Forelimb muscle (tissue), 1 donor: ENCODE results near the gene NKPD1. TPM values are rescaled to one million over a fixed set of nuclear protein-coding genes. Genes with fewer than 3 reads are reported as not detected.
"Not testable (repeated sequence)": the region's sequence is repeated elsewhere in the genome, so short reads cannot be mapped to it uniquely, and the experiment has no call there.

Experiments used
- DNase-seq: peaks from one replicate; pipeline ENCODE4 v3.0.0-alpha.2; 2013; ENCODE audit warnings: low read depth
- polyA plus RNA-seq: library from polyadenylated mRNA; unstranded; fragments of 120-200 nt; gene quantifications from one replicate; pipeline ENCODE4 v1.2.1, GENCODE V29; 2013; ENCODE audit not compliant: insufficient read length

Gene NKPD1
- polyA plus RNA-seq, 1 donor, result 0.34 TPM

DNA sequence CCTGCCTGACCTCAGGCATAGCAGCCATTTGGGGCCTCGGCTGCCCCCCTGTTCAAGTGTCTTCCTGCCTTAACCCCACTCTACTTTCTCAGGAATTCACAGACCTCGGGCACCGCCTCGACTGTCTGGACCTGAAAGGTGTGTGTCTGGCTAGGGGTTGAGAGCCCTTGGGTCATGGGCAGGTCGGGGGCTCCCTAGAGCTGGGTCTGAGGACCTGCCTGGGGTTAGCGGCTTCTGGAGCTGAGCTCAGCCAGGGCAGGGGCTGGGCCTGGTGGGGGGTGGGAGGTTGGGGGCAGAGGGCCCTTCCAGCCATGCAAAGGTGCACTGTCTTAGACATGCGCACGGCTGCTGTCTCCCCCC lies 20.7 kb downstream of the NKPD1 start:
- no peak for DNase-seq

DNA sequence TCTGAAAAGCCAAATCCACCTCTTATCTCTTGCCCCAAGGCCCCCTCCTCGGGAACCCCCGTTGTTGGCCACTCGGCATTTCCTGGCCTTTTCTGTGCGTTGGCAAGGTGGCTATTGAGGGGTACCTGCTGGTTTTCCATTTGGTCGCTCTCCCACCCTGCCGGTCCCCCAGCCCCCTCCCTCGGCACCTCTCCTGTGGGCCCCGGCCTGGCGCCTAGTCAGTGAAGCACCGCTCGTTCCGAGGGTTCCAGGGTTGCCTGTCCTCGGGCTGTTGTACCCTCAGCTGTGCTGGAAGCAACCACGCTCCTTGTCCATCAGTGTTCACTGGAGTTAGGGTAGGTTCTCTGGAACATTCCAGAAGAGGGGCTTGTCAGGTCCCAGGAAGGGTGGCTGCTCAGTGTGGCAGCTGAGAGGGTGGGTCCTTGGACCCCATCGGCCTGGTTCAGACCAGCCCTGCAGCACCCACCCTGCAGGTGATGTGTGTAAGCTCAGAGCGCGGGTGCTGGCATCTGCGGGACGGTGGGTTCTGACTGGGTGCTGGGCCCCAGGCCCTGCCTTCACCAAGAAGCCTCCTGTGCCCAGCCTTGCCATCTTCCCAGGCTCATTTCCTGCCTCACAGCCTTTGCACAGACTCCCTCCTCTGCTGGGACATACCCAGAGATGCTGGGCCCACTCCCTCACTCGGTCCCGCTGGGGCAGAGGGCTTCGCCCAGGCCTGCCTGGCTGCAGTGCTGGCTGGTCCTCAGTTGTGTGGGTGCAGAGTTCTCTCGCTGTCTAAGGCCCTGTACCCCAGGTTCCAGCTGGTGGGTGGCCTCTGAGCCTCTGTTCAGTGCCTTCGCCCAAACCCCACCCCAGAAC lies 21.3 kb downstream of the NKPD1 start:
- DNase-seq, result no peak

DNA sequence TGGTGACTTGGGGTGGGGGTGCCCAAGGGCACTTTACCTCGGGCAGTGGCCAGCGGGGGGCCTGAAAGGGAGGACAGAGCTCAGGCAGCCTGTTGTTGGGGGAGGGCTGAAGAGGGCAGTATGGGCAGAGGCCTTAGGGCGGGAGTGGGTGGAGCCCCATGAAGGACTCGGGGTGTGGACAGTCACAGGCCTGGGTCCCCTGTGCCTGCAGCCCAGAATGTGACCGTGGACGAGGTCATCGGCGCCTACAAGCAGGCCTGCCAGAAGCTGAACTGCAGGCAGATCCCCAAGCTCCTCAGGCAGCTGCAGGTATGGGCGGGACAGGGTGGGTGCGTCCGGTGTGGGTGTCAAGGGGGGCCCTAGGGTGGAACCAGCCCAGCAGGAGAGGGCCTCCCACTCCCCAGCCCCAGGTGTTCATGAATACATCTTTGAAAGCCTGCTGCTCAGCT lies 22.5 kb downstream of the NKPD1 start:
- DNase-seq, result no peak

DNA sequence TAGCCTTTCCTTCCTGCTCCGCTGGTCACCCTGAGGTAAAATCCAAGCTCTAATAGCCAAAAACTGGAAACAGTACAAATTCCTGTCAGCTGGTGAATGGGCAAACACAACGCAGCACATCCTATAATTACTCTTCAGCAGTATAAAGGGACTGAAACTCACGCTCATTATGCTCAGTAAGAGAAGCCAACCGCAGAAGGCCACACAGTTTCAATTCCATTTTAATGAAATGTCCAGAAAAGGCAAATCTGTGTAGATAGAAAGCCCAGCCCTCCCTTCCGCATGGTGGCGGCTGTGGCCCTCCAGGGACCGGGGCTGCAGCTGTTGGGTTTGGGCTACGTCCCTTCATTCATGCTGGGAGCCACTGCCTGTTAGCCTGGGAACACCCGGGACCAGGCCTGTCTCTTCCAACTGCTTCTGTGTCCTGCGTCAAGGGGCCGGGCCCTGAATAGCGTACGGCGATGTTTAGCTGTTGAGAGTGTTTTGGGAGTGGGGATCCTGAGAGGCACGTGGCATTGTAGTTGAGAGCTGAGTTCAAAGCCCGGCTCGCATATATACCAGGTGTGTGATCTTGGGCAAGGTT lies 23.5 kb downstream of the NKPD1 start:
- DNase-seq, result no peak

DNA sequence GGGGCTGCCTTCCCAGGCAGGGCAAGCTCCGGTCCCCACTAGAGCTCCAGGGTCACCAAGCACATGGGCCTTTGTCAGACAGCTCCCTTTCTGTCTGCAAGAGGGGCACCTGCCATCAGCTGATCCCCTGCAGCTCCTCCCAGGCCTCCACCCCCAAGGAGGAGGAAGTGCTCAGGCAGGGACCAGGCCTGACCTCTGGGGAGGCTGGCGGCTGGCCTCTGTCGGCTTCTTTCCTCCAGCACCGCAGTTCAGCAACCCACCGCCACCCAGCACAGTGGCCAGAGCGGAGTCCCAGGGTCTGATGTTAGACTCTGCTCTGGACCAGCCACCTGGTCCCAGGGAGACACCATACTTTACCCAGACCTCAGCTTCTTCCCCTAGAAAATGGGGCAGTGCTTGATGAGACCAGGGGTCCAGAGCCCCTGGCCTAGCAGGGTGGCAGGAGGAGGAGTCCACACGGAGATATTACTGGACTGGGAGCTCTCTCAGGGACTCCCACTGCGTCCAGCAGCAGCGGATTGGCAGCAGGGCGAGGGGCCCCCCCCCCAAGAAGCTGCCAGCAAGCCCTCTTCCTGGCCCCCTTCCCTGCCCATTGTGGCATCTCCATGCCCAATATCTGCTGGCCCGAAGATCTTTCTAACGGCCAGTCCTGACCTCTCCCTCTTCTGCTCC lies 24.1 kb downstream of the NKPD1 start:
- no peak for DNase-seq

DNA sequence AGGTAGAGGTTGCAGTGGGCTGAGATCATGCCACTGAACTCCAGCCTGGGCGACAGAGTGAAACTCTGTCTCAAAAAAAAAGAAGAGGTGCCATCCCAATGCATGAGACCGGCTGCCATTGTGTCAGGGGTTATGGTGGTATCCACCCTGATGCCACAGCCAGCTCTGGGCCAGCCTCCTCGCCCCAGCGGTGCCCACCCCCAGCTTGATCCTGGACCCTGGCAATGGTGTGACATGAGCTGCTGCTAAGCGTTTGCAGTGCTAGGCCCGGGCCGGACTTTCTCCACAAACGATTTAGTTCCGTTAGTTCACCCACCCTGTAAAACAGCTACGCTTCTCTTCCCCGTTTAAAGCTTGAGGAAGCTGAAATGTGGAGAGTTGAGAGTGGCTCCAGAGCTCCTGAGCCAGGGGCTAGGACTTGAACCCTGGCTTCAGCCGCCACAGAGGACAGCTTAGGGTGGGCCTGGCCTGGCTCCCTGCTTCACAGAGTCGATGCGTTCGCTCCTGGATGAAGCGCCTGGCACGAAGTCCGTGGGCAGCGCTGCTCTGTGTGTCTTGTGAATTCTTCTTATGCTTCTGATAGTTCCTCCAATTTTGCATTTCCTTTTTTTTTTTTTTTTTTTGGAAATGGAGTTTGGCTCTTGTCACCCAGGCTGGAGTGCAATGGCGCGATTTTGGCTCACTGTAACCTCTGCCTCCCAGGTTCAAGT lies 25.5 kb downstream of the NKPD1 start:
- no peak for DNase-seq

DNA sequence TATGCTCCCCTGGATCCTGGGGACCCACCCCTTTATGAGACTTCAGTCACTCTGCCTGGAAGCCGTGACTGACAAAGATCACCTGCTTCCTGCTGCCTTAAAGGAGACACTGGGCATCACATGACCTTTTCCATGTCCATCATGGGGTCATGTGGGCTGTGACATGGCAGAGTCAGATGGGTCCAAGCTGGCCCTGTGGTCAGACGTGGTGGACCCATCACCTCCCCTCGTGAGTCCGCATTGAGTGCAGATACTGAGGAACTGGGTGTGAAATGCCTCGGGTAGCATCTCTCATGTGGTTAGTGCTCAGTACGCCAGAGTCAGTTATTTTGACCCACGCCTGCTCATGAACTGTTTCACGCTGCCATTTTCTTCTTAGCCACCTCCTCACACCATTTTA lies 27.1 kb downstream of the NKPD1 start:
- DNase-seq, result no peak

DNA sequence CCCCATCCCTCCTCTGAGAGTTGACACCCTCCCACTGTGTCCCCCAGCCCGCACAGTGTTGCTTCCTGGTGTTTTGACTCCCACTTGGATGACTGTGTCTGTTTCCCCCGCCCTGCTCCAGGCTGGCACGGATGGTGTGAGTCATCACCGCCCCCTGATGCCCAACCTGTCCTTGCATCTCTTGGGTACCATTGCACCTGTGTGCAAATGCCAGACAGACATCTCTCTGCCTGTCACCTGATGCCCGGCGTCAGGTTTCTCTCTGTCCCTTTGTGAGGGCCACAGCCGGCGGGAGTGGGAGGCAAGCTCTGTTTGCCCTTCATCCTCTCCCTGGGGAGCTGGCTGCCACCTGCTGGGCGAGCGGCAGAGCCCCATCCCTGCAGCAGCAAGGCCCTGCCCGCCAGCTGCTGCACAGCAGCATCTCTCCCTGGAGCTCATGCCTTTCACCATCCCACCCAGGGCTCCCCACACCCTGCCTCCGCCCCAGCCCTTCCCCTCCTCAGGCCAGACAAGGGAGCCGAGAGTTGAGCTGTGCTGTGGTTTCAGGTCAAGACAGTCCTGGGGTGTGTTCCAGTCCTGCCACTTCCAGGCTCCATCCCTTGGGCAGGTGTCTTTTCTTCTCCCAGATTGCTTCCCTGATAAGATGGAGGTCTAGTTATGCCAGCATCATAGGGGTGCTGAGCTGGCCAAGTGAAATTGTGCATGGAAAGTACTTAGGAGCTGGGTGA lies 29.7 kb downstream of the NKPD1 start:
- DNase-seq, result no peak

DNA sequence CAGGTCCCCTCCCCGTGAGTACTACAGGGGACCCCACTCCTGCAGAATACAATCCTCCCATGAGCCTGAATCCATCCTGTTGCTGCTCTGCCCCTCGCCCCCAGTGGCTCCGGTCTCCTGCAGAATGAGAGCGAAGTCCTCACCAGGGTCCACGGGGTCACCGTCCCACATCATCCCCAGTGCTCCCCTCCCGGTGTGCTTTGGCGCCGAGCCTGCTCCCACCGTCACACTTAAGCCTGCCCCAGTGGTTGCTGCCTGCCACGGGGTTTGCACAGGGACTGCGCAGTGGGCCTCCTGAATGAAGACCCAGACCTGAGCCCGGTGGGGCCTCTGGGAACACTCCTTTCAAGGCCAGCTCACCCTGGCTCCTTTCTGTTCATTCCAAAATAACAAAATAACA lies 30.5 kb downstream of the NKPD1 start:
- no peak for DNase-seq

DNA sequence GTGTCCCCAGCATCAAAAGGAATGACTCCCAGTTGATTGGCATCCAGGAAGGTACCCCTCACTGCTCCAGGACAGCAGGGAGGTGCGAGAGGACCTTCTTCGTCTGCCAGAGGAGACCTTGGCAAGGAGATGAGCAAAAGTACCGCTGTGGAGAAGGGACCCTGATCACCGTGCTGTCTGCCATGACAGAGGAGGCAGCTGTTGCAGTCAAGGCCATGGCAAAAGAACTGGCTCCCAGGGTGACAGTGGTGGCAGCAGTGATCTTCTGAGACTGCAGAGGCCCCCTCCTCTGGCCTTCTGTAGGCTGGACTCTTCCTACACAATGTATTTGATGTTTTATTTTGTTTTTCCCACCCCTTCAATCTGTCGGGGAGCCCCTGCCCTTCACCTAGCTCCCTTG lies 32.0 kb downstream of the NKPD1 start:
- DNase-seq, result no peak

DNA sequence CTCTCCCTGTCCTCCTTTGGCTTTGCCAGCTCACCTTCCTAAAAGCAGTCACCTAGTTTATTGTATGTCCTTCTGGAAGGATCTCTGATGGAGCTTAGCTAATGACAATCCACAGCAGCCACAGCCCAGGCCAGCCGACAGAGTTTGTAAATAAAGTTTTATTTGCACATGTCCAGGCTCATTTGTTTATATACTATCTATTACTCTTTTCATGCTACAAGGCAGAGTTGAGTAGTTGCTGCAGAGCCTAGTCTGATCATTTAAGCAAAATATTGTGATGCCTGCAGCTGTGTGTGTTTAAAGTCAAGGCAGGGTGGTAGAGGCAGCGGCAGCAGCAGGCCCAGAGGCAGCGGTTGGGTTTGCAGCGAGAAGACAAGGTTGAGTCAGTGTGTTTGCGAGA lies 32.6 kb downstream of the NKPD1 start:
- DNase-seq, result no peak

DNA sequence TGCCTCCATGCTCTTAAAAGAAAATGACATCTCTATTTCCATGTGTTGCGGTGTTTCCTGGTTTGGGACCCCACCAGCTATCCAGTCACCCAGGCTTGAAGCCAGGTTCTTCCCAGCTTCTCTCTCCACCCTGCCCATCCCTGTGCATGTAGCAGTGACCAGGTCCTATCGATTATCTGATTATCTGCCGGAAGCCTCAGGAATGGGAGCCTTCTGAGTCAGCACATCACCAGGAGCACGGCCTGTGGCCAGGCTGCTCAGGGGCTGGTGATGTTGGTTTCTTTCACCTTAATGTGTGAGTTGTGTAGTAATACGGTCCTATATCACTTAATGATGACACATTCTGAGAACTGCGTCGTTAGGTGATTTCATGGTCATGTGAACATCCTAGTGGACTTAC lies 34.1 kb downstream of the NKPD1 start:
- DNase-seq, result no peak

DNA sequence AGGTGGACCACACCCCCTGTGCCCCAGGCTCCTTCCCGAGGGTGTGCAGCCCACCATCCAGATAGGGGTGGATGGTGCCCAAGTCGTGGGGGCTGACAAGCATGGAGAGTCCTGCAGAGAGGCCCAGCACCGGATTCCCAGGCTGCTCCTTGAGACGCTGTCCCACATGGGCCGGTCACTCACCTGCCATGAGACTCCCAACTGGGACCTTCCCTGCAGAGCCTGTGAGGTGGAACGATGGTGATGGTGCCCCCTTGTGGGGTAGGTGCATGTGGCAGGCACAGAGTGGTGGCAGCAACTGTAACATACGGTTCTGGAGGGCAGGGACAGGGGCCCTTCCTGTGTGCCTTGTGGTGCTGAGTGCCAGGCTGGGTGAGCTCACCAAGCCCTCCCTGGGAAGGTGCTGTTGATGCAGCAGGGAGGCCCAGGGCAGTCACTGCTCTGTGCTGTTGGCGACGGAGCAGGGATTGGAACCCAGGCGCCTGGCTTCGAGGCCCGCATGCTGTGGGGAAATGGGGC lies 34.7 kb downstream of the NKPD1 start:
- DNase-seq, result no peak

DNA sequence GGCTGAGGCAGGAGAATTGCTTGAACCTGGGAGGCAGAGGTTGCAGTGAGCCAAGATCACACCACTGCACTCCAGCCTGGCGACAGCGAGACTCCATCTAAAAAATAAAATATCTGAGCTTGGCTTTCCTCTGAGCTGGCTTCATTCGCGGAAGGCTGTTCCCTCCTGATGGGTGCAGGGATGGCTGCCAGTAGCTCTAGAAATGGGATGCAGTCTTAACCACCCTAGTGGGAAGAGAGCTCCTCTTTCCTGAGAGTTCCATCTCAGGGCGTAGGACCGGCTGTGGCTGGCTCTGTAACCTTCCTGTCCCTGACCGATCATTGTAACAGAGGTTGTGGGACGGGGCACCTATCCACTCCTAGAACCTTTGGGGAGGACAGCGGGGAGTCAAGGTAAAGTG lies 35.4 kb downstream of the NKPD1 start:
- DNase-seq, result no peak

DNA sequence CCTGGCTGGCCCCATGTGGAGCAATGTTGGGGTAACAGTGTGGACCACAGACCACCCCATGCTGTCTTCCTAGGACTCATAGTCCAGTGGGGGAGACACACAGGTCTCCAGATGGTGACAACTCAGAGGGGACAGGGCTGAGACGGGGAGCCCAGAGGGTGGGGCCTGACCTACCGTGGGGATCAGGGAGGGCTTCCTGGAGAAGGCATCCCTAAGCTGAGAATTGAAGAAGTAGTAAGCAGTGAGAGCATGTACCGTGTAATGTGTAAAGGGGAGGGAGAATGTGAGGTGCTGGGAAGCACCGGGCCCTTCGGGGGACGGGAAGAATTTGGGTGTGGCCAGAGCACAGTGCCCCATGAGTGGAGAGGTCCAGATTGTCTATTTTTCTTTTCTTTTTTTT lies 36.8 kb downstream of the NKPD1 start:
- no peak for DNase-seq

DNA sequence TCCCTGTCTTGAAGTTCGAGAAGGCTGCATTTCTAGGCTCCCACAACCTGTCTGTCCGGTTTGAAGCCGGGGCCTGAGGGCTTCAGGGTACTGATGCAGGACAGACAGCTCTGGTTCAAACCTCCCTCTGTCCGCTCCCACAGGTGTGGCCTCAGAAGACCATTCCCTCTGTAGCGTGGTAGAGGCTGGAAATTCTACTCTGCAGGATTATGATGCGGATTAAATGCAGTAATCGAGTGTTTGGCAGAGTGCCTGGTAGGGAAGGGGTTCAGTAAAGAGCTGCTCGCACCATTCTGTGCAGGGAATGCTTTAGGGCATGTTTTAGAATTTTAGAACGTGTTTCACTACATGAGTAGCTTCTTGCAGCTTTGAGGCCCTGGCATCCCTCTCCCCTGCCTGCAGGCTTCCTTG lies 37.3 kb downstream of the NKPD1 start:
- no peak for DNase-seq

DNA sequence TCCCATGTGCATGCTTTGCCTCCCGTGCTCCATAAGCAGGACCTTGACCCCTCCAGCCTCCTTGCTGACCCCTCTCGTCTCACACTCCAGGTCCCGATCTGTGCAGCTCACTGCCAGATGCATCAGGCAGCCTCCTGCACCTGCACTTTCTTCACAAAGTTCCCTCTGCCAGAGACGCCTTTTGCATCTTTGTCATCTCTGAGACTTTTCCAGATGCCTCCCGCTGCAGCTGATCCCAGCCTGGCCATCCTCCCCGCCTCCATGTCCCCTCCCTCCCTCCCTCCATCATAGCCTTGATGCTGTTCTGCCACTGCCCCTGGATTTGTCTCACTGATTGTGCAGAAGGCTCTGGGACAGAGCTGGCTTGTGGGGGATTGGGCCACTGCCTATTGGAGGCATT lies 38.0 kb downstream of the NKPD1 start:
- no peak for DNase-seq

DNA sequence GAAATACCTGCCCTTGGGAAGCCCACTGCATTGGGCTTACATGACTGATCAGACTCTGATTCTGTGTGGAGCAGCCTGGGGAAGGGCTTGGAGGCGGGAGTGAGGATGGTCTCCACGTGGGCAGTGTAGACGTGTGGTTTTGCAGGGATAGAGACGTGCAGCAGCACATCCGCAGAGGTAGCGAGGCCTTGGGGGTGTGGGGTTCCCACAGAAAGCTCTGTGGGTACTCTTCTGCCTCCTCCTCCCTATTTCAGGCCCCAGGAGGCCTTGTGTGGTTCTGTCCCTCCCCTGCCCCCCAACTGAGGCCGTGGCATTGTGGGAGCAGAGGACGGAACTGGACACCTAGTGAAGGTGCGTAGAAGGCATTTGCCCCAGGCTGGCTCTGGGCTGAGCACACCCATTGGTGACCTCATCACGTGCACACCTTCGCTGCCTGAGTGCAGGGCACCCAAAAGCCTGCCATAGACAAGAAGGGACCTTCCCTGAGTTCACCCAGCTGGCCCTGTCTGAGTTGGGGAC lies 38.9 kb downstream of the NKPD1 start:
- no peak for DNase-seq

DNA sequence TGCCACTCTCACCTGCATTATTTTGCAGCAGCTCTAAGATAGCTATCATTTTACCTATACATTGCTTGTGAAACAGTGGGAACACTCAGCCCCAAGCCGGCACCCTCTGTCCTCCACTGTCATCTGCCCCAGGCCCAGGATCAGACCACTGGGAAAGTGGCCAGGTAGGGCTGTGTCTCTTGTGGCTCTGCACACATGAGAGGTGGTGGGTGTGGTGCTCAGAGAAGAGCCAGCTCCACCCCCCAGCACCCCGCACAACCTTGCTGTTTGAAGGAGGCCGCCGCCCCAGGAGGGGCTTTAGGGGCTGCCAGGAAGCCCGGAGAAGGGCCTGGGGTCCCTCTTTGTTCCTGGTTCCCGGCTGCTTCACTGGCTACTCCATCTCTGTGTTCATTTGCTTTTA lies 41.2 kb downstream of the NKPD1 start:
- no peak for DNase-seq

DNA sequence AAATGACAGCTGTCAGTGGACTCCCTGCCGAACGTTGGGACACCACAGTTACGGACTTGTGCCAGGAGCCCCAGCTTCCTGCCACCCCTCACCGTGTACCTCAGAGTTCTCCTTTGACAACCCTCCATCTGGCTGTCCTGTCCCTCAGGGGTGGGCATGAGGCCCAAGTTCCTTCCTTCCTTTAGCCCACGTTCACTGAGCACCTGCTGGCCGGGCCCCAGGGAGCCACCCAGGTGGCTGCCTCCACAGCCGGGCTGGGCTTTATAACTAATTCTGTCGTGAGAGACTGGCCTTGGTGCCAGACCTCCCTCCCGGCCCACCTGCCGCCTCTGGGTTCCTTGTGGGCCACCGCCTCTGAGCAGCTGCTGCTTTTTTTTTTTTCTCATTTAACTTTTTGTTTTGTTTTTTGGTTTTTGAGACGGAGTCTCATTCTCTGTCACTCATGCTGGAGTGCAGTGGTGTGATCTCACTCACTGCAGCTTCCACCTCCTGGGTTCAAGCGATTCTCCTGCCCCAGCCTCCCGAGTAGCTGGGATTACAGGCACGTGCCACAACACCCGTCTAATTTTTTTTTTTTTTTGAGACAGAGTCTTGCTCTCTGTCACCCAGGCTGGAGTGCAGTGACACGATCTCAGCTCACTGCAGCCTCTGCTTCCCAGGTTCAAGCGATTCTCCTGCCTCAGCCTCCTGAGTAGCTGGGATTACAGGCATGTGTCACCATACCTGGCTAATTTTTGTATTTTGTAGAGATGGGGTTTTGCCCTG lies 42.0 kb downstream of the NKPD1 start:
- DNase-seq, result not testable (repeated sequence)
